A549 (cell line): ENCODE results near the gene TAF10. TPM values are rescaled to one million over a fixed set of nuclear protein-coding genes. Genes with fewer than 3 reads are reported as not detected.

Experiments
- ATAC-seq, 2 experiments: fragments of 200-7000 bp in 1 of 2; fragments of >200 bp in 1 of 2; cut with Nextera tagmentation in 1 of 2; cut with Tn5 transposase in 1 of 2; 3 replicates each; pipeline versions ENCODE4 v1.8.0 to v1.9.1; 2018 to 2020; ENCODE audit warnings: mild to moderate bottlenecking in 1 of 2, moderate library complexity in 1 of 2
- CTCF ChIA-PET: fragments of 300-600 bp; sonication (Branson Sonifier 250); formaldehyde crosslinking; extraction: SDS; loops from one replicate; lab custom pipeline; 2021; ENCODE audit warnings: antibody characterized with exemption, inconsistent platforms; lab: Yijun Ruan, JAX
- POLR2A ChIA-PET: fragments of 350-600 bp; formaldehyde crosslinking; extraction: SDS; loops from one replicate; lab custom pipeline; 2021; ENCODE audit warnings: antibody characterized with exemption, inconsistent platforms; lab: Yijun Ruan, JAX
- DNase-seq, 2 experiments: peaks; one replicate each; pipeline versions ENCODE4 v3.0.0 to v3.0.0-alpha.2; 2011 to 2016; ENCODE audit warnings: low read depth in 1 of 2, low spot score in 1 of 2
- FAIRE-seq: peaks from 2 replicates; lab custom pipeline; 2011; peaks lifted over from hg19 to GRCh38; lab: Jason Lieb, UNC
- H3K27ac ChIP-seq, 2 experiments: fragments of >200 bp; sonication (Bioruptor Twin); formaldehyde crosslinking; 3 replicates each; pipeline ENCODE4 v1.5.1; 2016 to 2017
- H3K4me1 ChIP-seq: fragments of >200 bp; sonication (Bioruptor Twin); formaldehyde crosslinking; 3 replicates; pipeline ENCODE4 v1.6.1; 2016
- H3K4me2 ChIP-seq: fragments of >200 bp; sonication (Bioruptor Twin); formaldehyde crosslinking; 3 replicates; pipeline ENCODE4 v1.6.1; 2016
- H3K4me3 ChIP-seq: fragments of >200 bp; sonication (Bioruptor Twin); formaldehyde crosslinking; 3 replicates; pipeline ENCODE4 v1.5.1; 2016
- H3K9me3 ChIP-seq: fragments of >200 bp; sonication (Bioruptor Twin); formaldehyde crosslinking; 3 replicates; pipeline ENCODE4 v1.6.1; 2016
- CHD2 ChIP-seq: fragments of 150-350 bp; IDR thresholded peaks from 2 replicates; pipeline ENCODE4 v1.6.1; 2014; ENCODE audit warnings: low read length; ENCODE audit not compliant: partially characterized antibody
- EP300 ChIP-seq, 2 experiments: fragments of >200 bp; sonication (Bioruptor Twin); formaldehyde crosslinking; IDR thresholded peaks; 2 replicates in 1 of 2; 3 replicates in 1 of 2; pipeline ENCODE4 v1.6.1; 2016 to 2017
- GATA3 ChIP-seq: IDR thresholded peaks from 2 replicates; pipeline ENCODE4 v1.6.1; 2012; ENCODE audit warnings: borderline replicate concordance
- HDAC2 ChIP-seq: fragments of 200-600 bp; sonication (generic); IDR thresholded peaks from 2 replicates; pipeline ENCODE4 v1.6.1; 2016
- HOXA7 ChIP-seq: fragments of 250-450 bp; sonication (Bioruptor Pico); IDR thresholded peaks from 2 replicates; pipeline ENCODE4 v1.5.0; 2020; ENCODE audit warnings: mild to moderate bottlenecking, moderate library complexity
- HOXB5 ChIP-seq: fragments of 250-450 bp; sonication (Bioruptor Pico); IDR thresholded peaks from 2 replicates; pipeline ENCODE4 v1.5.0; 2020; ENCODE audit warnings: mild to moderate bottlenecking, moderate library complexity
- JUN ChIP-seq, 2 experiments: fragments of >200 bp; sonication (Bioruptor Twin); formaldehyde crosslinking; IDR thresholded peaks; 2 replicates in 1 of 2; 3 replicates in 1 of 2; pipeline ENCODE4 v1.6.1; 2016 to 2017
- JUNB ChIP-seq: fragments of >200 bp; sonication (Bioruptor Twin); formaldehyde crosslinking; IDR thresholded peaks from 2 replicates; pipeline ENCODE4 v1.6.1; 2016
- KDM1A ChIP-seq: fragments of 200-600 bp; sonication (generic); IDR thresholded peaks from 2 replicates; pipeline ENCODE4 v1.6.1; 2016; ENCODE audit warnings: low read depth, mild to moderate bottlenecking
- MAZ ChIP-seq: fragments of 150-350 bp; IDR thresholded peaks from 2 replicates; pipeline ENCODE4 v1.6.1; 2014; ENCODE audit warnings: antibody characterized with exemption, low read depth, low read length, borderline replicate concordance
- NPAS2 ChIP-seq: fragments of 250-450 bp; sonication (Bioruptor Pico); IDR thresholded peaks from 2 replicates; pipeline ENCODE4 v1.8.0; 2022; ENCODE audit warnings: mild to moderate bottlenecking, moderate library complexity, borderline replicate concordance
- POLR2AphosphoS2 ChIP-seq: conservative IDR thresholded peaks from 2 replicates; pipeline ENCODE4 v1.6.1; 2012; ENCODE audit warnings: low read length, improper control_type of control experiment, inconsistent platforms
- RARB ChIP-seq: fragments of 250-450 bp; sonication (Bioruptor Pico); IDR thresholded peaks from 2 replicates; pipeline ENCODE4 v1.8.0; 2021; ENCODE audit warnings: mild to moderate bottlenecking, moderate library complexity
- RFX5 ChIP-seq: fragments of 450-650 bp; IDR thresholded peaks from 2 replicates; pipeline ENCODE4 v1.7.1; 2014; ENCODE audit warnings: antibody characterized with exemption, mild to moderate bottlenecking, moderate library complexity
- SMC3 ChIP-seq: fragments of >200 bp; sonication (Bioruptor Twin); formaldehyde crosslinking; IDR thresholded peaks from 3 replicates; pipeline ENCODE4 v1.6.1; 2018; ENCODE audit warnings: inconsistent platforms
- ZC3H11A ChIP-seq: fragments of 450-650 bp; IDR thresholded peaks from 2 replicates; pipeline ENCODE4 v1.6.1; 2014; ENCODE audit warnings: antibody characterized with exemption, mild to moderate bottlenecking
- ZFP36 ChIP-seq: fragments of 450-650 bp; IDR thresholded peaks from 2 replicates; pipeline ENCODE4 v1.6.1; 2014; ENCODE audit warnings: borderline replicate concordance; ENCODE audit not compliant: partially characterized antibody
- ZSCAN20 ChIP-seq: fragments of 250-450 bp; sonication (Bioruptor Pico); IDR thresholded peaks from 2 replicates; pipeline ENCODE4 v1.8.0; 2022; ENCODE audit warnings: mild to moderate bottlenecking, moderate library complexity
- WGBS: methylation state at CpG from one replicate; pipeline ENCODE4 v1.1.6; 2017; ENCODE audit errors: missing lambda C conversion rate; 5-methylcytosine and 5-hydroxymethylcytosine counted together
- polyA plus RNA-seq, 4 experiments: library from polyadenylated mRNA; depleted of rRNA in 3 of 4; stranded (reverse); fragments of >200 nt; fragmentation: RNase III in 1 of 4; extraction: RNeasy Plus Mini Kit Qiagen cat#74134 plus additional on column Dnase treatment in 1 of 4; gene quantifications; 2 replicates in 3 of 4; 3 replicates in 1 of 4; pipeline ENCODE4 v1.2.3, GENCODE V29; 2011 to 2017
- TF ChIP-seq, protein P1 (sequence below): IDR thresholded peaks from 2 replicates; pipeline ENCODE4 v1.6.1; 2012; ENCODE audit warnings: low read depth, borderline replicate concordance
- TF ChIP-seq, protein P2 (sequence below): fragments of >200 bp; sonication (Bioruptor Twin); formaldehyde crosslinking; IDR thresholded peaks from 3 replicates; pipeline ENCODE4 v1.5.1; 2016
- TF ChIP-seq, protein P3 (sequence below): IDR thresholded peaks from 2 replicates; pipeline ENCODE4 v1.6.1; 2012
- TF ChIP-seq, protein P4 (sequence below): fragments of >200 bp; sonication (Bioruptor Twin); formaldehyde crosslinking; IDR thresholded peaks from 3 replicates; pipeline ENCODE4 v1.6.1; 2016
- TF ChIP-seq, protein P5 (sequence below): fragments of 450-650 bp; IDR thresholded peaks from 2 replicates; pipeline ENCODE4 v1.6.1; 2014; ENCODE audit warnings: antibody characterized with exemption
- TF ChIP-seq, protein P6 (sequence below): fragments of 250-450 bp; sonication (Bioruptor Pico); IDR thresholded peaks from 2 replicates; pipeline ENCODE4 v1.5.0; 2021; ENCODE audit warnings: mild to moderate bottlenecking, moderate library complexity, borderline replicate concordance
- TF ChIP-seq, protein P7 (sequence below): IDR thresholded peaks from 2 replicates; pipeline ENCODE4 v1.6.1; 2012

TAF10 gene
- polyA plus RNA-seq, 2 of the 4 experiments (the other 2 are of a cell fraction) = 135 to 174 TPM

DNA sequence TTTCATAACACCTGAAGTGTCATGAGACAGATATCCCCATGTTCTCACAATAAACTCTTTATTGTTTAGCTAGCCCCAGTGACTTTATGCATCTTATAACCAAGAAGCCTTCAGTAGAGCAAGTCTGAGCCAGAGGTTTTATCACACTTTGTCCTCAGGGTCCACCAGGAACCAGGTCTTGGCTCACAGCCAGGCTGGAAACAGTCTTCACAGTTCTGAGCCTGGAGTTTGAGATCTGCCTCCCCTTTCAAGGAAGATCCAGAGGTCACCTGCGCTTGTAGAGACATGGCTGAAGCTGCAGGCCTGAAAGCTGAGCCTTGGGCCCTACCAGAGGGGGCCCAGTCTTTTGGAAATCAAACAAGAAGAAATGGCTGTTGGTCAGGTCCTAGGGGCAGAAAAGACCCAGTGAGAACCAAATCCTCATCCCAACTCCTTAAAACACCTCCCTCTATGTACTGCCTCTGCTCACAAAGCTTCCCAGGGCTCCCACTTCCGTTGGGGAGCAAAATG, 12.1 kb downstream of the TAF10 start:
- DNase-seq (no peak), ATAC-seq (no peak)
- POLR2A ChIA-PET = no interaction called here

DNA sequence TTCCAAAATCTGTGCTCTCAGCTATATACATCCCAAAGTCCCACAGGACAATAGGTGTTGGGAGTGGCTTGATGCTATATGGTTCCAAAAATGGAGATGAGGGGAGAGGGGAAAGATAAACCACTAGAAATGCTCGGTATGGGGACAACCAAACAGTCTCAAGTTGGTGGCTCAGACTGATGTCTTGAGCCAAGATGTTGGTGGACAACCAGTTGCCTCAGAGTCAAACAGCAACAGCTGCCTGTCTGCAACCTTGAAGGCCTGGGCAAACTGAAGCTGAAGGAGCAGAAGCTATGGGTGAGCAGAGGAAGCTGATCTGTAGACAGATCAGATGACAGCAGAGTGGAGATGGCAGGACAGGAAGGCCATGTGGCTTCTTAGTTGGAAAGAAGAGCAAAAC, 12.6 kb downstream of the TAF10 start:
- H3K4me3 ChIP-seq = no peak overlapping the region
- no peaks in the 10 kb centered on the region for H3K9me3 ChIP-seq
- POLR2A ChIA-PET = no interaction called here
- CTCF ChIA-PET = interaction anchor here (0.8 to 1.8 kb wide), 3 partner anchors 12 to 69 kb away, joined by 3 to 5 read pairs (median 4); no protein-coding TSS in a partner anchor
- peaks cover 9% of the 10 kb centered on the region; the same call in 2 of the 3 replicates for H3K4me1 ChIP-seq
- H3K4me2 ChIP-seq = no peak overlapping the region
- 89% methylated on average over 1 of the region's 1 CpG for WGBS
- ATAC-seq = no peak
- DNase-seq = no peak
- FAIRE-seq = no peak
- no peak overlapping the region for H3K27ac ChIP-seq
- TF ChIP-seq, protein P1, sequence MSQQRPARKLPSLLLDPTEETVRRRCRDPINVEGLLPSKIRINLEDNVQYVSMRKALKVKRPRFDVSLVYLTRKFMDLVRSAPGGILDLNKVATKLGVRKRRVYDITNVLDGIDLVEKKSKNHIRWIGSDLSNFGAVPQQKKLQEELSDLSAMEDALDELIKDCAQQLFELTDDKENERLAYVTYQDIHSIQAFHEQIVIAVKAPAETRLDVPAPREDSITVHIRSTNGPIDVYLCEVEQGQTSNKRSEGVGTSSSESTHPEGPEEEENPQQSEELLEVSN = no peak
- TF ChIP-seq RFX5 = no peak
- TF ChIP-seq, protein P2, sequence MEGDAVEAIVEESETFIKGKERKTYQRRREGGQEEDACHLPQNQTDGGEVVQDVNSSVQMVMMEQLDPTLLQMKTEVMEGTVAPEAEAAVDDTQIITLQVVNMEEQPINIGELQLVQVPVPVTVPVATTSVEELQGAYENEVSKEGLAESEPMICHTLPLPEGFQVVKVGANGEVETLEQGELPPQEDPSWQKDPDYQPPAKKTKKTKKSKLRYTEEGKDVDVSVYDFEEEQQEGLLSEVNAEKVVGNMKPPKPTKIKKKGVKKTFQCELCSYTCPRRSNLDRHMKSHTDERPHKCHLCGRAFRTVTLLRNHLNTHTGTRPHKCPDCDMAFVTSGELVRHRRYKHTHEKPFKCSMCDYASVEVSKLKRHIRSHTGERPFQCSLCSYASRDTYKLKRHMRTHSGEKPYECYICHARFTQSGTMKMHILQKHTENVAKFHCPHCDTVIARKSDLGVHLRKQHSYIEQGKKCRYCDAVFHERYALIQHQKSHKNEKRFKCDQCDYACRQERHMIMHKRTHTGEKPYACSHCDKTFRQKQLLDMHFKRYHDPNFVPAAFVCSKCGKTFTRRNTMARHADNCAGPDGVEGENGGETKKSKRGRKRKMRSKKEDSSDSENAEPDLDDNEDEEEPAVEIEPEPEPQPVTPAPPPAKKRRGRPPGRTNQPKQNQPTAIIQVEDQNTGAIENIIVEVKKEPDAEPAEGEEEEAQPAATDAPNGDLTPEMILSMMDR = no peak
- no peak for TF ChIP-seq HOXA7 (CRISPR knock-in tag)
- no peak for TF ChIP-seq CHD2
- no peak for TF ChIP-seq MAZ
- no peak for TF ChIP-seq HDAC2
- TF ChIP-seq ZFP36 = no peak
- TF ChIP-seq RARB (CRISPR knock-in tag) = no peak
- TF ChIP-seq, protein P3, sequence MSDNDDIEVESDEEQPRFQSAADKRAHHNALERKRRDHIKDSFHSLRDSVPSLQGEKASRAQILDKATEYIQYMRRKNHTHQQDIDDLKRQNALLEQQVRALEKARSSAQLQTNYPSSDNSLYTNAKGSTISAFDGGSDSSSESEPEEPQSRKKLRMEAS = no peak

More for the DNA sequence above, 12.1 kb downstream of the TAF10 start:
- WGBS = 75% methylated on average over 2 of the region's 2 CpGs
- no peaks in the 10 kb centered on the region for H3K9me3 ChIP-seq
- H3K4me1 ChIP-seq = peaks cover 13% of the 10 kb centered on the region; the same call in 2 of the 3 replicates
- H3K4me2 ChIP-seq = no peak overlapping the region
- H3K27ac ChIP-seq = no peak overlapping the region
- FAIRE-seq = no peak
- no peak overlapping the region for H3K4me3 ChIP-seq
- CTCF ChIA-PET = interaction anchor here (1.2 to 1.8 kb wide), 2 partner anchors 19 to 69 kb away, joined by 4 to 5 read pairs; no protein-coding TSS in a partner anchor
- TF ChIP-seq RARB (CRISPR knock-in tag) (no peak), ZC3H11A (no peak), GATA3 (no peak), SMC3 (no peak), JUN (IDR thresholded peaks at IDR 0.05) (no peak), HDAC2 (no peak), POLR2AphosphoS2 (no peak)
- TF ChIP-seq, protein P4, sequence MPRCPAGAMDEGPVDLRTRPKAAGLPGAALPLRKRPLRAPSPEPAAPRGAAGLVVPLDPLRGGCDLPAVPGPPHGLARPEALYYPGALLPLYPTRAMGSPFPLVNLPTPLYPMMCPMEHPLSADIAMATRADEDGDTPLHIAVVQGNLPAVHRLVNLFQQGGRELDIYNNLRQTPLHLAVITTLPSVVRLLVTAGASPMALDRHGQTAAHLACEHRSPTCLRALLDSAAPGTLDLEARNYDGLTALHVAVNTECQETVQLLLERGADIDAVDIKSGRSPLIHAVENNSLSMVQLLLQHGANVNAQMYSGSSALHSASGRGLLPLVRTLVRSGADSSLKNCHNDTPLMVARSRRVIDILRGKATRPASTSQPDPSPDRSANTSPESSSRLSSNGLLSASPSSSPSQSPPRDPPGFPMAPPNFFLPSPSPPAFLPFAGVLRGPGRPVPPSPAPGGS = no peak
- TF ChIP-seq, protein P5, sequence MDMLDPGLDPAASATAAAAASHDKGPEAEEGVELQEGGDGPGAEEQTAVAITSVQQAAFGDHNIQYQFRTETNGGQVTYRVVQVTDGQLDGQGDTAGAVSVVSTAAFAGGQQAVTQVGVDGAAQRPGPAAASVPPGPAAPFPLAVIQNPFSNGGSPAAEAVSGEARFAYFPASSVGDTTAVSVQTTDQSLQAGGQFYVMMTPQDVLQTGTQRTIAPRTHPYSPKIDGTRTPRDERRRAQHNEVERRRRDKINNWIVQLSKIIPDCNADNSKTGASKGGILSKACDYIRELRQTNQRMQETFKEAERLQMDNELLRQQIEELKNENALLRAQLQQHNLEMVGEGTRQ = no peak

DNA sequence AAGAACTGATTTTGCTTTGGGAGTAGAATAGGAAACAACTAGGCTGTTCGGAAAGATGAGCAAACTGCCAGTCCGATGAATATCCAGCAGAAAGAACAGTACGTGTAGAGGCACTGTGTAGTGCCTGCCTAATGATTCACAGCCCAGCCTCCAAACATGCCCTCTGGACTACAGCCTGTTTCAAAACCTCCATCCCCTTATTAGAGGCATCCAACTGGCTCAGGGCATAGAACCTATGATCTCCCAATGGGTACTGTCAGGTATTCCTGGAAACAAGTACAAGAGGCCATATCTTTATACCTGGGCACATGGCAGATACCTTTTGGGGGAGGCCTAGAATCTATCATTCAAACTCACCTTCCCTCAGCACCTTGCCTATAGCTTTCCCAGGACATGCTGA, 13.5 kb downstream of the TAF10 start:
- FAIRE-seq = no peak
- ChIA-PET POLR2A (no interaction called here), CTCF (interaction anchor here (0.6 to 1.8 kb wide), 4 partner anchors 18 to 1986 kb away, joined by 3 to 5 read pairs (median 4); no protein-coding TSS in a partner anchor)
- Histone ChIP-seq H3K4me2 (no peak overlapping the region), H3K27ac (no peak overlapping the region), H3K4me3 (no peak overlapping the region), H3K9me3 (no peaks in the 10 kb centered on the region), H3K4me1 (peaks cover 8% of the 10 kb centered on the region; the same call in 2 of the 3 replicates)
- 87% methylated on average over 3 of the region's 3 CpGs for WGBS
- no peak for ATAC-seq
- no peak for DNase-seq
- no peak for TF ChIP-seq HOXB5 (CRISPR knock-in tag)
- no peak for TF ChIP-seq JUNB
- no peak for TF ChIP-seq POLR2AphosphoS2
- no peak for TF ChIP-seq NPAS2 (CRISPR knock-in tag)
- TF ChIP-seq ZSCAN20 (CRISPR knock-in tag) = no peak
- TF ChIP-seq, protein P5 = no peak
- no peak for TF ChIP-seq RFX5
- TF ChIP-seq KDM1A = no peak
- TF ChIP-seq, protein P6, sequence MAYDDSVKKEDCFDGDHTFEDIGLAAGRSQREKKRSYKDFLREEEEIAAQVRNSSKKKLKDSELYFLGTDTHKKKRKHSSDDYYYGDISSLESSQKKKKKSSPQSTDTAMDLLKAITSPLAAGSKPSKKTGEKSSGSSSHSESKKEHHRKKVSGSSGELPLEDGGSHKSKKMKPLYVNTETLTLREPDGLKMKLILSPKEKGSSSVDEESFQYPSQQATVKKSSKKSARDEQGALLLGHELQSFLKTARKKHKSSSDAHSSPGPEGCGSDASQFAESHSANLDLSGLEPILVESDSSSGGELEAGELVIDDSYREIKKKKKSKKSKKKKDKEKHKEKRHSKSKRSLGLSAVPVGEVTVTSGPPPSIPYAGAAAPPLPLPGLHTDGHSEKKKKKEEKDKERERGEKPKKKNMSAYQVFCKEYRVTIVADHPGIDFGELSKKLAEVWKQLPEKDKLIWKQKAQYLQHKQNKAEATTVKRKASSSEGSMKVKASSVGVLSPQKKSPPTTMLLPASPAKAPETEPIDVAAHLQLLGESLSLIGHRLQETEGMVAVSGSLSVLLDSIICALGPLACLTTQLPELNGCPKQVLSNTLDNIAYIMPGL (CRISPR knock-in tag) = no peak
- no peak for TF ChIP-seq GATA3
- TF ChIP-seq, protein P7, sequence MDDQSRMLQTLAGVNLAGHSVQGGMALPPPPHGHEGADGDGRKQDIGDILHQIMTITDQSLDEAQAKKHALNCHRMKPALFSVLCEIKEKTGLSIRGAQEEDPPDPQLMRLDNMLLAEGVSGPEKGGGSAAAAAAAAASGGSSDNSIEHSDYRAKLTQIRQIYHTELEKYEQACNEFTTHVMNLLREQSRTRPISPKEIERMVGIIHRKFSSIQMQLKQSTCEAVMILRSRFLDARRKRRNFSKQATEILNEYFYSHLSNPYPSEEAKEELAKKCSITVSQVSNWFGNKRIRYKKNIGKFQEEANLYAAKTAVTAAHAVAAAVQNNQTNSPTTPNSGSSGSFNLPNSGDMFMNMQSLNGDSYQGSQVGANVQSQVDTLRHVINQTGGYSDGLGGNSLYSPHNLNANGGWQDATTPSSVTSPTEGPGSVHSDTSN = no peak
- no peak for TF ChIP-seq EP300 (IDR thresholded peaks at IDR 0.05)
